Cardiac muscle cell (in vitro differentiated cells and primary cell): Measurements from ENCODE around the gene ADAD2. TPM values are rescaled to one million over a fixed set of nuclear protein-coding genes. Genes with fewer than 3 reads are reported as not detected.

Source experiments
- DNase-seq, 2 donors: peaks; one replicate each; pipeline versions ENCODE4 v3.0.0 to v3.0.0-alpha.2; 2010 to 2017; ENCODE audit warnings: low read depth in 1 of 2, low spot score in 1 of 2
- H3K27ac ChIP-seq: fragments of 200-600 bp; sonication (generic); 2 replicates; pipeline ENCODE4 v1.5.1; 2016
- H3K27me3 ChIP-seq: fragments of 200-600 bp; sonication (generic); 2 replicates; pipeline ENCODE4 v1.6.0; 2016; ENCODE audit warnings: control low read depth
- H3K36me3 ChIP-seq: fragments of 200-600 bp; sonication (generic); 2 replicates; pipeline ENCODE4 v1.5.1; 2016; ENCODE audit warnings: control low read depth
- H3K4me1 ChIP-seq: fragments of 200-600 bp; sonication (generic); 2 replicates; pipeline ENCODE4 v1.8.1; 2017; ENCODE audit warnings: low read depth, mild to moderate bottlenecking, mixed run types
- H3K4me3 ChIP-seq: fragments of 200-600 bp; sonication (generic); 2 replicates; pipeline ENCODE4 v1.5.1; 2016; ENCODE audit warnings: mild to moderate bottlenecking
- H3K9me3 ChIP-seq: fragments of 200-600 bp; sonication (generic); 2 replicates; pipeline ENCODE4 v1.5.1; 2017; ENCODE audit warnings: low read depth, mild to moderate bottlenecking, control low read depth
- polyA plus RNA-seq: library from polyadenylated mRNA; unstranded; fragments of >200 nt; fragmentation: Nextera tagmentation; extraction: Ambion mirVana; gene quantifications from 2 replicates; pipeline ENCODE4 v1.2.1, GENCODE V29; 2016
- total RNA-seq: library from RNA; depleted of rRNA; stranded (reverse); fragments of >200 nt; gene quantifications from 2 replicates; pipeline ENCODE4 v1.2.3, GENCODE V29; 2016
- TF ChIP-seq, protein P1 (sequence below): IDR thresholded peaks from 2 replicates; pipeline ENCODE4 v1.5.1; 2012; ENCODE audit warnings: low read depth, mild to moderate bottlenecking, low read length

ADAD2 gene
- total and polyA plus RNA-seq, 2 experiments from 2014 or later, result not detected

DNA sequence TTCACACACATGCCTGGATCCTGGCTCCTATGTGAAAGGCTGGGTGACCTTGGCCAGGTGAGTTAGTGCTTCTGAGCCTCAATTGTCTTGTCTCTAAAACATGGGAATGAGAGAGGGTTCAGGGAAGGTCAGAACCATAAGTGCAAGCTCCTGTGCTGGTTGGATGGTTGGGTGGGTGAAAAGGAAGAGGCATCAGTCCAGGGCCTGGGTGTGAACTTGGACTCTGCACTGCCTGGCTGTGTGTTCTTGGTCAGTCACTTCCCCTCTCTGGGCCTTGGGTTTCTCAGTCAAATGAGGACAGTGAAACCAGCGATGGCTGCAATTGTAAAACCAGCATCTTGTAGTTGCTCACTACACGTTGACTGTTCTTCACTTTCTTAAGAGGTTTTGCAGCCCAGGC, 49.5 kb downstream of the ADAD2 start:
- no peak for DNase-seq
- H3K27me3 ChIP-seq, result peaks cover 3% of the 10 kb centered on the region

GRCh38 chr16:84241778-84242177, 50.8 kb downstream of the ADAD2 start:
- Histone ChIP-seq H3K36me3 (no peaks in the 10 kb centered on the region), H3K9me3 (no peaks in the 10 kb centered on the region), H3K27me3 (peaks cover 3% of the 10 kb centered on the region), H3K4me3 (no peak overlapping the region), H3K4me1 (no peaks in the 10 kb centered on the region), H3K27ac (no peak overlapping the region)
- TF ChIP-seq, protein P1, sequence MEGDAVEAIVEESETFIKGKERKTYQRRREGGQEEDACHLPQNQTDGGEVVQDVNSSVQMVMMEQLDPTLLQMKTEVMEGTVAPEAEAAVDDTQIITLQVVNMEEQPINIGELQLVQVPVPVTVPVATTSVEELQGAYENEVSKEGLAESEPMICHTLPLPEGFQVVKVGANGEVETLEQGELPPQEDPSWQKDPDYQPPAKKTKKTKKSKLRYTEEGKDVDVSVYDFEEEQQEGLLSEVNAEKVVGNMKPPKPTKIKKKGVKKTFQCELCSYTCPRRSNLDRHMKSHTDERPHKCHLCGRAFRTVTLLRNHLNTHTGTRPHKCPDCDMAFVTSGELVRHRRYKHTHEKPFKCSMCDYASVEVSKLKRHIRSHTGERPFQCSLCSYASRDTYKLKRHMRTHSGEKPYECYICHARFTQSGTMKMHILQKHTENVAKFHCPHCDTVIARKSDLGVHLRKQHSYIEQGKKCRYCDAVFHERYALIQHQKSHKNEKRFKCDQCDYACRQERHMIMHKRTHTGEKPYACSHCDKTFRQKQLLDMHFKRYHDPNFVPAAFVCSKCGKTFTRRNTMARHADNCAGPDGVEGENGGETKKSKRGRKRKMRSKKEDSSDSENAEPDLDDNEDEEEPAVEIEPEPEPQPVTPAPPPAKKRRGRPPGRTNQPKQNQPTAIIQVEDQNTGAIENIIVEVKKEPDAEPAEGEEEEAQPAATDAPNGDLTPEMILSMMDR, result no peak
- no peak for DNase-seq

More for the DNA sequence above, 49.5 kb downstream of the ADAD2 start:
- Histone ChIP-seq H3K9me3 (no peaks in the 10 kb centered on the region), H3K4me3 (no peak overlapping the region), H3K27ac (no peak overlapping the region), H3K4me1 (no peaks in the 10 kb centered on the region), H3K36me3 (no peaks in the 10 kb centered on the region)
- TF ChIP-seq, protein P1, result no peak

- H3K4me3 ChIP-seq, result no peak overlapping the region
- no peak for DNase-seq
- no peaks in the 10 kb centered on the region for H3K36me3 ChIP-seq
- TF ChIP-seq, protein P1, result no peak
- H3K4me1 ChIP-seq, result no peaks in the 10 kb centered on the region
- H3K27ac ChIP-seq, result no peak overlapping the region
- no peaks in the 10 kb centered on the region for H3K9me3 ChIP-seq
- H3K27me3 ChIP-seq, result peaks cover 3% of the 10 kb centered on the region
These were observed 51.9 kb downstream of the ADAD2 start for GRCh38 chr16:84242839-84243238.

- no peaks in the 10 kb centered on the region for H3K9me3 ChIP-seq
- no peak overlapping the region for H3K27ac ChIP-seq
- peaks cover 3% of the 10 kb centered on the region for H3K27me3 ChIP-seq
- H3K36me3 ChIP-seq, result no peaks in the 10 kb centered on the region
- TF ChIP-seq, protein P1, result no peak
- no peaks in the 10 kb centered on the region for H3K4me1 ChIP-seq
- no peak overlapping the region for H3K4me3 ChIP-seq
- DNase-seq, result no peak
These were observed 52.8 kb downstream of the ADAD2 start for GRCh38 chr16:84243732-84244131.

DNA sequence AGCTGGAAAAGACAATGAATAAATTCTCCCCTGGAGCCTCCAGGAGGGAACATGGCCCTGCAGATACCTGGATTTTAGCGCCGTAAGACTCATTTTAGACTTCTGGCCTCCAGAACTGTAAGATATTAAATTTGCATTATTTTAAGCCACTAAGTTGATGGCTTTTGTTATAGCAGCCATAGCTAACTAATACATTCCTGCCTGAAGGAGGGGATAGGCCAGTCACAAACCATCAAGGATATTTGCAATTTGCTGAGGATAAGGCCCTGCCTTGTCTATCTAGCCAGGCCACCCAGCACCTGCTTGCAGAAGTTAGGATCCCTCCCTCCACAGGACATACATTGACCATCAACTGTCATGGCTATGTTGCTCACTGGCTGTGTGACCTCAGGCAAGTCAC, 53.8 kb downstream of the ADAD2 start:
- H3K27ac ChIP-seq, result no peak overlapping the region
- no peaks in the 10 kb centered on the region for H3K27me3 ChIP-seq
- H3K9me3 ChIP-seq, result no peaks in the 10 kb centered on the region
- no peaks in the 10 kb centered on the region for H3K36me3 ChIP-seq
- TF ChIP-seq, protein P1, result no peak
- H3K4me1 ChIP-seq, result no peaks in the 10 kb centered on the region
- no peak overlapping the region for H3K4me3 ChIP-seq
- DNase-seq, result no peak
